Stomach (tissue), 9 donors: Measurements from ENCODE around the gene SCMH1. TPM values are rescaled to one million over a fixed set of nuclear protein-coding genes. Genes with fewer than 3 reads are reported as not detected.
"Not testable (repeated sequence)": the region's sequence is repeated elsewhere in the genome, so short reads cannot be mapped to it uniquely, and the experiment has no call there.

Source experiments
- DNase-seq, 2 donors: peaks; one replicate each; pipeline versions ENCODE4 v3.0.0 to v3.0.0-alpha.2; 2013 to 2019
- H3K27ac ChIP-seq, 5 donors: fragments of 200-600 bp in 4 of 5; sonication (generic) in 4 of 5; one replicate each; pipeline ENCODE4 v1.5.1; 2013 to 2019; ENCODE audit warnings: mild to moderate bottlenecking in 1 of 5, moderate library complexity in 1 of 5
- H3K27me3 ChIP-seq, 3 donors: fragments of 200-600 bp; sonication (generic); one replicate each; pipeline ENCODE4 v1.5.1; 2017 to 2019; ENCODE audit warnings: mixed run types in 1 of 3
- H3K36me3 ChIP-seq, 4 donors: fragments of 200-600 bp; sonication (generic); 1 replicate in 3 of 4; 2 replicates in 1 of 4; pipeline ENCODE4 v1.5.1; 2016 to 2019
- H3K4me1 ChIP-seq, 4 donors: fragments of 200-600 bp; sonication (generic); one replicate each; pipeline ENCODE4 v1.5.1; 2016 to 2019
- H3K4me3 ChIP-seq, 4 donors: fragments of 200-600 bp; sonication (generic) in 3 of 4; one replicate each; pipeline ENCODE4 v1.5.1; 2016 to 2019; ENCODE audit warnings: mild to moderate bottlenecking in 1 of 4
- H3K9me3 ChIP-seq, 4 donors: fragments of 200-600 bp; sonication (generic); one replicate each; pipeline ENCODE4 v1.5.1; 2016 to 2019
- CTCF ChIP-seq, 7 experiments: fragments of 450-650 bp in 4 of 7; fragments of 200-600 bp in 3 of 7; sonication (generic) in 3 of 7; IDR thresholded peaks; one replicate each; pipeline ENCODE4 v1.5.1; 2016 to 2019; ENCODE audit warnings: antibody characterized with exemption in 7 of 7, control low read depth in 2 of 7, mild to moderate bottlenecking in 1 of 7
- EP300 ChIP-seq: sonication (generic); formaldehyde crosslinking; IDR thresholded peaks from one replicate; pipeline ENCODE4 v1.6.1; 2017; ENCODE audit warnings: antibody characterized with exemption
- POLR2A ChIP-seq, 4 donors: fragments of 450-650 bp; IDR thresholded peaks; one replicate each; pipeline ENCODE4 v1.6.1; 2016; ENCODE audit warnings: antibody characterized with exemption in 4 of 4, control low read depth in 2 of 4, mild to moderate bottlenecking in 1 of 4, moderate library complexity in 1 of 4
- POLR2AphosphoS5 ChIP-seq, 3 donors: sonication (generic); formaldehyde crosslinking; IDR thresholded peaks; one replicate each; pipeline ENCODE4 v1.6.1; 2016; ENCODE audit warnings: antibody characterized with exemption in 3 of 3
- WGBS, 5 donors: extraction: QIAGEN DNeasy Blood & Tissue Kit in 3 of 5; methylation state at CpG; one replicate each; pipeline versions ENCODE4 v1.1.5 to v1.1.7; 2013 to 2018; 5-methylcytosine and 5-hydroxymethylcytosine counted together
- intact Hi-C: fragments of 100-400 bp; cut with DNase I; formaldehyde crosslinking; loops from one replicate; pipeline ENCODE4 v1.15.1; 2023; ENCODE audit warnings: low total_unique reads
- polyA plus RNA-seq, 3 donors: library from polyadenylated mRNA; stranded (reverse); fragments of 200-250 nt; gene quantifications; one replicate each; pipeline ENCODE4 v1.2.3, GENCODE V29; 2013
- total RNA-seq, 5 donors: library from RNA; depleted of rRNA; stranded (reverse); fragments of >200 nt; gene quantifications; one replicate each; pipeline versions ENCODE4 v1.1.0 to v1.2.3, GENCODE V29; 2014 to 2016
- donor health status: healthy with polysubstance abuse.
- donor health status: Bipolar disorder and iron deficiency.
- donor health status: healthy.

Gene SCMH1
- total and polyA plus RNA-seq, 8 donors = 22.6 to 84.6 (median 35.6) TPM

- no peak for DNase-seq
- H3K9me3 ChIP-seq = no peaks in the 10 kb centered on the region
- intact Hi-C loops = no loop called here
- no peaks in the 10 kb centered on the region for H3K36me3 ChIP-seq
- H3K27ac ChIP-seq = no peak overlapping the region
- peaks cover 0 to 10% (median 0%) of the 10 kb centered on the region in 4 donors for H3K4me1 ChIP-seq
- H3K27me3 ChIP-seq = peaks cover 0 to 12% (median 0%) of the 10 kb centered on the region in 3 donors
- no peak for TF ChIP-seq CTCF (IDR thresholded peaks at IDR 0.05)
- TF ChIP-seq EP300 = no peak
- TF ChIP-seq POLR2AphosphoS5 (IDR thresholded peaks at IDR 0.05) = no peak
- no peak for TF ChIP-seq POLR2A (IDR thresholded peaks at IDR 0.05)
- H3K4me3 ChIP-seq = no peak overlapping the region
- WGBS, 5 donors = 77 to 94% (median 90%) methylated on average over 3 of the region's 3 CpGs
These were observed 20.0 kb upstream of the SCMH1 start for GRCh38 chr1:41261926-41262618.

DNA sequence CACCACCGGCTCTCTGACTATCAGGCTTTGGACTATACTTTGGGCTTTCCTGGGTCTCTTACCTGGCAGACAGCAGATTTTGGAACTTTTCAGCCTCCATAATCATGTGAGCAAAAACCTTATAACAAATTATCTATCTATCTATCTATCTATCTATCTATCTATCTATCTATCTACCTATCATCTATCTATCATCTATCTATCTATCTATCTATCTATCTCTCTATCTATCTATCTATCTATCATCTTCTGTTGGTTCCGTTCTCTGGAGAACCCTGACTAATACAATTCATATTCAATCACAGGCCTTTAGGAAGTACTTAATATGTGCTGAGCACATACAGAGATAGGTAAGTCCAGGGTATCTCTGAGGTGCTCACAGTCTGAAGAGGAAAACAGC lies 18.7 kb upstream of the SCMH1 start:
- Histone ChIP-seq H3K27me3 (peaks cover 0 to 12% (median 0%) of the 10 kb centered on the region in 3 donors), H3K4me1 (peaks cover 0 to 10% (median 0%) of the 10 kb centered on the region in 4 donors), H3K9me3 (no peaks in the 10 kb centered on the region), H3K27ac (no peak overlapping the region), H3K36me3 (no peaks in the 10 kb centered on the region), H3K4me3 (no peak overlapping the region)
- WGBS, 5 donors = 91 to 100% (median 98%) methylated on average over 2 of the region's 2 CpGs
- DNase-seq = no peak
- intact Hi-C loops = no loop called here
- TF ChIP-seq EP300 = no peak
- TF ChIP-seq CTCF (IDR thresholded peaks at IDR 0.05) = no peak
- no peak for TF ChIP-seq POLR2AphosphoS5 (IDR thresholded peaks at IDR 0.05)
- no peak for TF ChIP-seq POLR2A (IDR thresholded peaks at IDR 0.05)

GRCh38 chr1:41259221-41259620 lies 17.1 kb upstream of the SCMH1 start:
- TF ChIP-seq POLR2A (IDR thresholded peaks at IDR 0.05) (no peak), CTCF (IDR thresholded peaks at IDR 0.05) (no peak), POLR2AphosphoS5 (IDR thresholded peaks at IDR 0.05) (no peak), EP300 (no peak)
- Histone ChIP-seq H3K4me3 (no peak overlapping the region), H3K27ac (no peak overlapping the region), H3K27me3 (peaks cover 0 to 12% (median 0%) of the 10 kb centered on the region in 3 donors), H3K4me1 (peaks cover 0 to 10% (median 0%) of the 10 kb centered on the region in 4 donors), H3K36me3 (no peaks in the 10 kb centered on the region), H3K9me3 (no peaks in the 10 kb centered on the region)
- intact Hi-C loops = no loop called here
- DNase-seq = no peak
- WGBS, 5 donors = 86 to 96% (median 89%) methylated on average over 3 of the region's 3 CpGs

DNA sequence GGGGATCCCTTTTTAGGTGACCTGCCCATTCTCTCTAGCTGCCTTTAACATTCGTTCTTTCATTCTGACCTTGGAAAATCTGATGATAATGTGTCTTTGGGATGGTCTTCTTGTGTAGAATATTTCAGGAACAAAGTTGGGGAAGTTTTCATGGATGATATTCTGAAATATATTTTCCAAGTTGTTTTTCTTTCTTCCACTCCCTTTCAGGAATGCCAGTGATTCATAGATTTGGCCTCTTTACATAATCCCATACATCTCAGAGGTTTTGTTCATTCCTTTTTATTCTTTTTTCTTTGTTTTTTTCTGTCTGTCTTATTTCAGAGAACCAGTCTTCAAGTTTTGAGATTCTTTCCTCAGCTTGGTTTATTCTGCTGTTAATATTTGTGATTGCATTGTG lies 13.9 kb upstream of the SCMH1 start:
- no peaks in the 10 kb centered on the region for H3K4me1 ChIP-seq
- peaks cover 0 to 12% (median 0%) of the 10 kb centered on the region in 3 donors for H3K27me3 ChIP-seq
- no peak for DNase-seq
- intact Hi-C loops = no loop called here
- no peak overlapping the region for H3K4me3 ChIP-seq
- H3K27ac ChIP-seq = no peak overlapping the region
- H3K9me3 ChIP-seq = no peaks in the 10 kb centered on the region
- no peak for TF ChIP-seq EP300
- no peak for TF ChIP-seq POLR2AphosphoS5 (IDR thresholded peaks at IDR 0.05)
- no peak for TF ChIP-seq CTCF (IDR thresholded peaks at IDR 0.05)
- no peak for TF ChIP-seq POLR2A (IDR thresholded peaks at IDR 0.05)
- 79 to 98% (median 97%) methylated on average over 1 of the region's 1 CpG for WGBS, 5 donors
- no peaks in the 10 kb centered on the region for H3K36me3 ChIP-seq

DNA sequence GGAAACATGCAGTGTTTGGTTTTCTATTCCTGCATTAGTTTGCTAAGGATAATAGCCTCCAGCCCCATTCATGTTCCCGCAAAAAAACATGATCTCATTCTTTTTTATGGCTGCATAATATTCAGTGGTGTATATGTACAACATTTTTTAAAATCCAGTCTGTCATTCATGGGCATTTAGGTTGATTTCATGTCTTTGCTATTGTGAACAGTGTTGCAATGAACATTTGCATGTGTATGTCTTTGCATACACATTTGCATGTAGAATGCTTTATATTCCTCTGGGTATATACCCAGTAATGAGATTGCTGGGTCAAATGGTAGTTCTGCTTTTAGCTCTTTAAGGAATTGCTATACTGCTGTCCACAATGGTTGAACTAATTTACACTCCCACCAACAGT lies 9.0 kb upstream of the SCMH1 start:
- DNase-seq, H3K36me3 ChIP-seq, H3K27ac ChIP-seq, H3K27me3 ChIP-seq, H3K4me3 ChIP-seq, H3K9me3 ChIP-seq, intact Hi-C loops: not testable (repeated sequence)
- peaks cover 0 to 15% (median 7%) of the 10 kb centered on the region in 4 donors for H3K4me1 ChIP-seq
- WGBS, 5 donors = 95 to 100% (median 97%) methylated on average over 1 of the region's 1 CpG
